ENCODE results near the gene DENND4C. TPM values are rescaled to one million over a fixed set of nuclear protein-coding genes. Genes with fewer than 3 reads are reported as not detected.

DENND4C gene
- total RNA-seq, 1 experiment from 2014 or later, result 29.5 TPM

- intact Hi-C loops (cut with micrococcal nuclease; ENCODE audit: unreplicated experiment), result no loop called here
- no peaks in the 10 kb centered on the region for H3K9me3 ChIP-seq (ENCODE audit: insufficient read depth, low read depth)
- H3F3A ChIP-seq (ENCODE audit: insufficient read depth, low read depth), result peaks cover 19% of the 10 kb centered on the region
- no peak for TF ChIP-seq CTCF (conservative IDR thresholded peaks at IDR 0.05)
- TF ChIP-seq EZH2 (IDR thresholded peaks at IDR 0.05; ENCODE audit: low read depth), result no peak
- peak overlapping the region; percentile 79 for H3K4me2 ChIP-seq
- H3K27me3 ChIP-seq (ENCODE audit: insufficient read depth, low read depth), result no peaks in the 10 kb centered on the region
- no peaks in the 10 kb centered on the region for H3K36me3 ChIP-seq (ENCODE audit: low read depth)
- H3K27ac ChIP-seq, result peak overlapping the region; percentile 59
- no peak for DNase-seq
- H4K20me1 ChIP-seq (ENCODE audit: insufficient read depth), result no peaks in the 10 kb centered on the region
- ChIA-PET POLR2A (ENCODE audit: unreplicated experiment) (no interaction called here), CTCF (interaction anchor here (0.8 kb wide), 1 partner anchor 160 kb away, joined by 3 read pairs; no protein-coding TSS in a partner anchor)
- no TSS peak for BruUV-seq (replicated peaks)
- no peaks in the 10 kb centered on the region for H3K9me2 ChIP-seq (ENCODE audit: insufficient read depth)
- H3K79me2 ChIP-seq (ENCODE audit: low read depth), result no peaks in the 10 kb centered on the region
- peaks cover 33% of the 10 kb centered on the region for H3K4me1 ChIP-seq (replicated peaks; ENCODE audit: insufficient read depth)
- H3K4me3 ChIP-seq, result peak overlapping the region; percentile 31; the same call in 1 of the 2 replicates
- H2AFZ ChIP-seq, result no peak overlapping the region
These were observed 21.3 kb upstream of the DENND4C start for GRCh38 chr9:19209188-19209587.

GRCh38 chr9:19213823-19214222 is 16.7 kb upstream of the DENND4C start:
- Histone ChIP-seq H2AFZ (no peak overlapping the region), H3K79me2 (ENCODE audit: low read depth) (no peaks in the 10 kb centered on the region), H3K27ac (no peak overlapping the region), H3K9me3 (ENCODE audit: insufficient read depth, low read depth) (no peaks in the 10 kb centered on the region), H3F3A (ENCODE audit: insufficient read depth, low read depth) (peaks cover 9% of the 10 kb centered on the region), H3K4me1 (replicated peaks; ENCODE audit: insufficient read depth) (peaks cover 19% of the 10 kb centered on the region), H3K9me2 (ENCODE audit: insufficient read depth) (no peaks in the 10 kb centered on the region), H3K36me3 (ENCODE audit: low read depth) (no peaks in the 10 kb centered on the region), H3K4me2 (no peak overlapping the region), H3K27me3 (ENCODE audit: insufficient read depth, low read depth) (no peaks in the 10 kb centered on the region), H3K4me3 (no peak overlapping the region), H4K20me1 (ENCODE audit: insufficient read depth) (no peaks in the 10 kb centered on the region)
- TF ChIP-seq CTCF (conservative IDR thresholded peaks at IDR 0.05) (no peak), EZH2 (IDR thresholded peaks at IDR 0.05; ENCODE audit: low read depth) (no peak)
- ChIA-PET POLR2A (ENCODE audit: unreplicated experiment) (no interaction called here), CTCF (no interaction called here)
- BruUV-seq (replicated peaks), result no TSS peak
- intact Hi-C loops (cut with micrococcal nuclease; ENCODE audit: unreplicated experiment), result no loop called here
- no peak for DNase-seq

- H3K4me2 ChIP-seq, result no peak overlapping the region
- H2AFZ ChIP-seq, result no peak overlapping the region
- H3K27ac ChIP-seq, result no peak overlapping the region
- H3F3A ChIP-seq (ENCODE audit: insufficient read depth, low read depth), result no peaks in the 10 kb centered on the region
- no peak overlapping the region for H3K4me3 ChIP-seq
- no peaks in the 10 kb centered on the region for H3K27me3 ChIP-seq (ENCODE audit: insufficient read depth, low read depth)
- no peaks in the 10 kb centered on the region for H3K79me2 ChIP-seq (ENCODE audit: low read depth)
- no peaks in the 10 kb centered on the region for H3K9me2 ChIP-seq (ENCODE audit: insufficient read depth)
- H3K9me3 ChIP-seq (ENCODE audit: insufficient read depth, low read depth), result no peaks in the 10 kb centered on the region
- no TSS peak for BruUV-seq (replicated peaks)
- no peaks in the 10 kb centered on the region for H3K4me1 ChIP-seq (replicated peaks; ENCODE audit: insufficient read depth)
- CTCF ChIA-PET, result no interaction called here
- intact Hi-C loops (cut with micrococcal nuclease; ENCODE audit: unreplicated experiment), result no loop called here
- POLR2A ChIA-PET (ENCODE audit: unreplicated experiment), result no interaction called here
- TF ChIP-seq CTCF (conservative IDR thresholded peaks at IDR 0.05) (no peak), EZH2 (IDR thresholded peaks at IDR 0.05; ENCODE audit: low read depth) (no peak)
- H3K36me3 ChIP-seq (ENCODE audit: low read depth), result no peaks in the 10 kb centered on the region
- H4K20me1 ChIP-seq (ENCODE audit: insufficient read depth), result no peaks in the 10 kb centered on the region
- DNase-seq, result no peak
These were observed 14.0 kb upstream of the DENND4C start for GRCh38 chr9:19216466-19216865.

Data from PC-9 (cell line).